HepG2 (cell line): ENCODE results near the gene GNAI2. TPM values are rescaled to one million over a fixed set of nuclear protein-coding genes. Genes with fewer than 3 reads are reported as not detected.

Source experiments
- CHD4 ChIP-seq: fragments of 200-600 bp; sonication (generic); IDR thresholded peaks from 2 replicates; pipeline ENCODE4 v1.7.0; 2017; ENCODE audit warnings: mild to moderate bottlenecking, low read length, borderline replicate concordance
- CREM ChIP-seq, 2 experiments: sonication (generic) in 1 of 2; formaldehyde crosslinking in 1 of 2; IDR thresholded peaks; 2 replicates each; pipeline versions ENCODE4 v1.4.0 to v1.6.1; 2016 to 2020; ENCODE audit warnings: antibody characterized with exemption in 1 of 2, mild to moderate bottlenecking in 1 of 2, missing genetic modification reagents in 1 of 2
- GZF1 ChIP-seq: sonication (generic); formaldehyde crosslinking; IDR thresholded peaks from 2 replicates; pipeline ENCODE4 v1.5.1; 2020; ENCODE audit warnings: mild to moderate bottlenecking, missing genetic modification reagents
- HNRNPL ChIP-seq: fragments of 200-400 bp; formaldehyde crosslinking; IDR thresholded peaks from 2 replicates; pipeline ENCODE4 v1.6.1; 2017; ENCODE audit warnings: mild to moderate bottlenecking, low read depth, low read length
- JARID2 ChIP-seq: sonication (generic); formaldehyde crosslinking; IDR thresholded peaks from 2 replicates; pipeline ENCODE4 v1.8.1; 2023; ENCODE audit warnings: missing genetic modification reagents, inconsistent platforms; ENCODE audit not compliant: insufficient replicate concordance
- MBNL3 ChIP-seq: fragments of 250-450 bp; sonication (Bioruptor Pico); conservative IDR thresholded peaks from 2 replicates; pipeline ENCODE4 v1.8.0; 2022; ENCODE audit warnings: mild to moderate bottlenecking, inconsistent platforms
- PATZ1 ChIP-seq: sonication (generic); formaldehyde crosslinking; IDR thresholded peaks from 2 replicates; pipeline ENCODE4 v1.4.0; 2020; ENCODE audit warnings: missing genetic modification reagents
- PCBP2 ChIP-seq: fragments of 200-400 bp; formaldehyde crosslinking; optimal IDR thresholded peaks from 2 replicates; pipeline ENCODE3; 2018; ENCODE audit warnings: low read length, low read depth; ENCODE audit not compliant: poor library complexity, severe bottlenecking
- RBAK ChIP-seq: sonication (generic); formaldehyde crosslinking; IDR thresholded peaks from 2 replicates; pipeline ENCODE4 v1.5.1; 2020; ENCODE audit warnings: mild to moderate bottlenecking, missing genetic modification reagents
- SP4 ChIP-seq: sonication (generic); formaldehyde crosslinking; IDR thresholded peaks from 2 replicates; pipeline ENCODE4 v1.8.1; 2023; ENCODE audit warnings: mild to moderate bottlenecking, missing genetic modification reagents
- ZBTB7A ChIP-seq: sonication (generic); formaldehyde crosslinking; IDR thresholded peaks from 2 replicates; pipeline ENCODE4 v1.8.0; 2022; ENCODE audit warnings: mild to moderate bottlenecking, missing genetic modification reagents
- ZNF207 ChIP-seq: fragments of 450-650 bp; IDR thresholded peaks from 2 replicates; pipeline ENCODE4 v1.6.1; 2016; ENCODE audit warnings: antibody characterized with exemption, borderline replicate concordance
- ZNF230 ChIP-seq: sonication (generic); formaldehyde crosslinking; IDR thresholded peaks from 2 replicates; pipeline ENCODE4 v1.4.0; 2020; ENCODE audit warnings: mild to moderate bottlenecking, missing genetic modification reagents
- ZNF280B ChIP-seq: sonication (generic); formaldehyde crosslinking; IDR thresholded peaks from 2 replicates; pipeline ENCODE4 v1.5.0; 2020; ENCODE audit warnings: missing genetic modification reagents, mild to moderate bottlenecking, borderline replicate concordance
- ZNF33B ChIP-seq: sonication (generic); formaldehyde crosslinking; IDR thresholded peaks from 2 replicates; pipeline ENCODE4 v1.5.1; 2020; ENCODE audit warnings: mild to moderate bottlenecking, missing genetic modification reagents
- ZNF614 ChIP-seq: IDR thresholded peaks from 2 replicates; pipeline ENCODE4 v1.6.1; 2018; ENCODE audit warnings: missing biosample characterization, missing genetic modification reagents, inconsistent platforms, borderline replicate concordance
- ZNF615 ChIP-seq: sonication (generic); formaldehyde crosslinking; IDR thresholded peaks from 2 replicates; pipeline ENCODE4 v1.5.0; 2020; ENCODE audit warnings: mild to moderate bottlenecking, missing genetic modification reagents, borderline replicate concordance
- polyA plus RNA-seq, 8 experiments: library from polyadenylated mRNA; depleted of rRNA in 3 of 8; stranded (reverse) in 7 of 8; unstranded in 1 of 8; fragments of >200 nt; fragmentation: Illumina TruSeq in 4 of 8; extraction: Trizol in 4 of 8; gene quantifications; 2 replicates each; pipeline versions ENCODE4 v1.2.1 to v1.2.3, GENCODE V29; 2011 to 2016; ENCODE audit warnings: low read depth in 4 of 8, missing spikeins in 1 of 8, mixed read lengths in 1 of 8; ENCODE audit not compliant: insufficient read depth in 1 of 8
- total RNA-seq, 5 experiments: library from RNA; depleted of rRNA; stranded (reverse); fragments of >200 nt; fragmentation: Illumina TruSeq; extraction: Trizol; gene quantifications; 2 replicates each; pipeline ENCODE4 v1.2.3, GENCODE V29; 2016; ENCODE audit warnings: low read depth in 1 of 5
- TF ChIP-seq, protein P1 (sequence below): sonication (generic); formaldehyde crosslinking; IDR thresholded peaks from 2 replicates; pipeline ENCODE4 v1.5.1; 2020; ENCODE audit warnings: mild to moderate bottlenecking, missing genetic modification reagents, moderate library complexity
- TF ChIP-seq, protein P2 (sequence below): sonication (generic); formaldehyde crosslinking; IDR thresholded peaks from 2 replicates; pipeline ENCODE4 v1.9.0; 2022; ENCODE audit warnings: missing genetic modification reagents, mild to moderate bottlenecking, borderline replicate concordance

The GNAI2 gene
- total and polyA plus RNA-seq, 2 of the 13 experiments (the other 11 are each of a cell fraction or from before 2014, with no cell fraction given) = 51.1 to 66.2 TPM

GRCh38 chr3:50267280-50267913 lies 31.4 kb downstream of the GNAI2 start (continued):
- TF ChIP-seq PCBP2 = no peak
- TF ChIP-seq ZNF33B (CRISPR knock-in tag) = no peak
- TF ChIP-seq RBAK (CRISPR knock-in tag) = no peak
- TF ChIP-seq CREM (IDR thresholded peaks at IDR 0.05) = no peak
- no peak for TF ChIP-seq CREM (CRISPR knock-in tag; IDR thresholded peaks at IDR 0.05)
- TF ChIP-seq PATZ1 (CRISPR knock-in tag) = peak; percentile 70
- TF ChIP-seq CHD4 = no peak
- TF ChIP-seq ZNF614 = no peak
- TF ChIP-seq ZNF207 = no peak
- no peak for TF ChIP-seq HNRNPL
- TF ChIP-seq ZNF280B = no peak
- no peak for TF ChIP-seq GZF1 (CRISPR knock-in tag)
- no peak for TF ChIP-seq ZNF615 (CRISPR knock-in tag)
- TF ChIP-seq, protein P1, sequence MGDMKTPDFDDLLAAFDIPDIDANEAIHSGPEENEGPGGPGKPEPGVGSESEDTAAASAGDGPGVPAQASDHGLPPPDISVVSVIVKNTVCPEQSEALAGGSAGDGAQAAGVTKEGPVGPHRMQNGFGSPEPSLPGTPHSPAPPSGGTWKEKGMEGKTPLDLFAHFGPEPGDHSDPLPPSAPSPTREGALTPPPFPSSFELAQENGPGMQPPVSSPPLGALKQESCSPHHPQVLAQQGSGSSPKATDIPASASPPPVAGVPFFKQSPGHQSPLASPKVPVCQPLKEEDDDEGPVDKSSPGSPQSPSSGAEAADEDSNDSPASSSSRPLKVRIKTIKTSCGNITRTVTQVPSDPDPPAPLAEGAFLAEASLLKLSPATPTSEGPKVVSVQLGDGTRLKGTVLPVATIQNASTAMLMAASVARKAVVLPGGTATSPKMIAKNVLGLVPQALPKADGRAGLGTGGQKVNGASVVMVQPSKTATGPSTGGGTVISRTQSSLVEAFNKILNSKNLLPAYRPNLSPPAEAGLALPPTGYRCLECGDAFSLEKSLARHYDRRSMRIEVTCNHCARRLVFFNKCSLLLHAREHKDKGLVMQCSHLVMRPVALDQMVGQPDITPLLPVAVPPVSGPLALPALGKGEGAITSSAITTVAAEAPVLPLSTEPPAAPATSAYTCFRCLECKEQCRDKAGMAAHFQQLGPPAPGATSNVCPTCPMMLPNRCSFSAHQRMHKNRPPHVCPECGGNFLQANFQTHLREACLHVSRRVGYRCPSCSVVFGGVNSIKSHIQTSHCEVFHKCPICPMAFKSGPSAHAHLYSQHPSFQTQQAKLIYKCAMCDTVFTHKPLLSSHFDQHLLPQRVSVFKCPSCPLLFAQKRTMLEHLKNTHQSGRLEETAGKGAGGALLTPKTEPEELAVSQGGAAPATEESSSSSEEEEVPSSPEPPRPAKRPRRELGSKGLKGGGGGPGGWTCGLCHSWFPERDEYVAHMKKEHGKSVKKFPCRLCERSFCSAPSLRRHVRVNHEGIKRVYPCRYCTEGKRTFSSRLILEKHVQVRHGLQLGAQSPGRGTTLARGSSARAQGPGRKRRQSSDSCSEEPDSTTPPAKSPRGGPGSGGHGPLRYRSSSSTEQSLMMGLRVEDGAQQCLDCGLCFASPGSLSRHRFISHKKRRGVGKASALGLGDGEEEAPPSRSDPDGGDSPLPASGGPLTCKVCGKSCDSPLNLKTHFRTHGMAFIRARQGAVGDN (CRISPR knock-in tag) = peak; percentile 30; the same call in 1 of the 2 replicates
- no peak for TF ChIP-seq ZNF230 (CRISPR knock-in tag)
- TF ChIP-seq MBNL3 = no peak
- TF ChIP-seq SP4 (CRISPR knock-in tag) = no peak
- TF ChIP-seq, protein P2, sequence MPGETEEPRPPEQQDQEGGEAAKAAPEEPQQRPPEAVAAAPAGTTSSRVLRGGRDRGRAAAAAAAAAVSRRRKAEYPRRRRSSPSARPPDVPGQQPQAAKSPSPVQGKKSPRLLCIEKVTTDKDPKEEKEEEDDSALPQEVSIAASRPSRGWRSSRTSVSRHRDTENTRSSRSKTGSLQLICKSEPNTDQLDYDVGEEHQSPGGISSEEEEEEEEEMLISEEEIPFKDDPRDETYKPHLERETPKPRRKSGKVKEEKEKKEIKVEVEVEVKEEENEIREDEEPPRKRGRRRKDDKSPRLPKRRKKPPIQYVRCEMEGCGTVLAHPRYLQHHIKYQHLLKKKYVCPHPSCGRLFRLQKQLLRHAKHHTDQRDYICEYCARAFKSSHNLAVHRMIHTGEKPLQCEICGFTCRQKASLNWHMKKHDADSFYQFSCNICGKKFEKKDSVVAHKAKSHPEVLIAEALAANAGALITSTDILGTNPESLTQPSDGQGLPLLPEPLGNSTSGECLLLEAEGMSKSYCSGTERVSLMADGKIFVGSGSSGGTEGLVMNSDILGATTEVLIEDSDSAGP (CRISPR knock-in tag) = peak; percentile 98
- TF ChIP-seq ZBTB7A = 0 out of 2 replicates have a peak, but pooled peaks have one; percentile 32
- TF ChIP-seq JARID2 = no peak
